CD14-positive monocyte (primary cell): ENCODE measurements around the gene SIK2. TPM values are rescaled to one million over a fixed set of nuclear protein-coding genes. Genes with fewer than 3 reads are reported as not detected.

ENCODE experiments used
- DNase-seq, 3 donors: peaks; one replicate each; pipeline ENCODE4 v3.0.0-alpha.2; 2011 to 2022
- H2AFZ ChIP-seq: 2 replicates; pipeline ENCODE4 v1.6.0; 2012; ENCODE audit warnings: mild to moderate bottlenecking, low read depth, low read length, inconsistent platforms; ENCODE audit not compliant: insufficient read depth, poor library complexity, severe bottlenecking
- H3K27ac ChIP-seq, 2 donors: 1 replicate in 1 of 2; 2 replicates in 1 of 2; pipeline ENCODE4 v1.5.1; 2012 to 2013; ENCODE audit warnings: low read length in 2 of 2, control low read depth in 1 of 2, inconsistent platforms in 1 of 2, low read depth in 1 of 2, mild to moderate bottlenecking in 1 of 2
- H3K27me3 ChIP-seq, 2 donors: one replicate each; pipeline versions ENCODE4 v1.6.0 to v1.6.1; 2011 to 2013; ENCODE audit warnings: low read length in 2 of 2; ENCODE audit not compliant: control insufficient read depth in 2 of 2, insufficient read depth in 2 of 2
- H3K36me3 ChIP-seq, 2 donors: replicated peaks in 1 of 2; 1 replicate in 1 of 2; 2 replicates in 1 of 2; pipeline versions ENCODE4 v1.5.1 to v1.6.1; 2012 to 2013; ENCODE audit warnings: low read length in 2 of 2, control low read depth in 1 of 2, inconsistent platforms in 1 of 2, mild to moderate bottlenecking in 1 of 2; ENCODE audit not compliant: insufficient read depth in 2 of 2, control insufficient read depth in 1 of 2
- H3K4me1 ChIP-seq, 2 donors: 1 replicate in 1 of 2; 2 replicates in 1 of 2; pipeline versions ENCODE4 v1.5.1 to v1.6.1; 2012 to 2013; ENCODE audit warnings: low read length in 2 of 2, control low read depth in 1 of 2, inconsistent platforms in 1 of 2, mild to moderate bottlenecking in 1 of 2, moderate library complexity in 1 of 2; ENCODE audit not compliant: insufficient read depth in 2 of 2, control insufficient read depth in 1 of 2
- H3K4me2 ChIP-seq: replicated peaks from 2 replicates; pipeline ENCODE3; 2012; ENCODE audit warnings: low read length, moderate library complexity, mild to moderate bottlenecking; ENCODE audit not compliant: poor library complexity, severe bottlenecking; ENCODE audit errors: extremely low read depth
- H3K4me3 ChIP-seq, 3 experiments: fragments of 200-600 bp in 1 of 3; sonication (generic) in 1 of 3; replicated peaks in 1 of 3; 1 replicate in 2 of 3; 2 replicates in 1 of 3; pipeline ENCODE4 v1.5.1; 2011 to 2013; ENCODE audit warnings: low read length in 3 of 3, mild to moderate bottlenecking in 3 of 3, control low read depth in 2 of 3, low read depth in 2 of 3, inconsistent platforms in 1 of 3, moderate library complexity in 1 of 3
- H3K79me2 ChIP-seq: 2 replicates; pipeline ENCODE4 v1.6.0; 2012; ENCODE audit warnings: mild to moderate bottlenecking, control low read depth, inconsistent platforms, low read length, moderate library complexity; ENCODE audit not compliant: insufficient read depth
- H3K9ac ChIP-seq: 2 replicates; pipeline ENCODE4 v1.6.0; 2017; ENCODE audit warnings: low read length, mild to moderate bottlenecking; ENCODE audit not compliant: insufficient read depth, poor library complexity, severe bottlenecking
- H3K9me3 ChIP-seq, 2 donors: replicated peaks in 1 of 2; 1 replicate in 1 of 2; 2 replicates in 1 of 2; pipeline versions ENCODE4 v1.5.1 to v1.6.1; 2012 to 2013; ENCODE audit warnings: low read length in 2 of 2, control low read depth in 1 of 2; ENCODE audit not compliant: control insufficient read depth in 1 of 2, insufficient read depth in 1 of 2
- H4K20me1 ChIP-seq: 2 replicates; pipeline ENCODE4 v1.6.0; 2012; ENCODE audit warnings: mild to moderate bottlenecking, low read length, control low read depth, moderate library complexity; ENCODE audit not compliant: insufficient read depth
- H3K27ac Mint-ChIP-seq, 7 donors: one replicate each; pipeline ENCODE4 v1.8.0; 2020; ENCODE audit warnings: mild to moderate bottlenecking in 7 of 7, mixed read lengths in 7 of 7, moderate library complexity in 6 of 7, inconsistent platforms in 2 of 7
- H3K27me3 Mint-ChIP-seq, 3 donors: one replicate each; pipeline ENCODE4 v1.8.0; 2021 to 2022; ENCODE audit warnings: low read depth in 3 of 3, mild to moderate bottlenecking in 3 of 3, mixed read lengths in 3 of 3, moderate library complexity in 3 of 3, inconsistent platforms in 1 of 3
- H3K36me3 Mint-ChIP-seq, 2 donors: one replicate each; pipeline ENCODE4 v1.8.0; 2020; ENCODE audit warnings: mixed read lengths in 2 of 2, inconsistent platforms in 1 of 2, mild to moderate bottlenecking in 1 of 2
- H3K4me1 Mint-ChIP-seq: one replicate; pipeline ENCODE4 v1.8.0; 2020; ENCODE audit warnings: mild to moderate bottlenecking, mixed read lengths
- H3K4me3 Mint-ChIP-seq, 2 donors: one replicate each; pipeline ENCODE4 v1.8.0; 2020; ENCODE audit warnings: mild to moderate bottlenecking in 2 of 2, mixed read lengths in 2 of 2, moderate library complexity in 1 of 2
- H3K9me3 Mint-ChIP-seq, 7 donors: one replicate each; pipeline ENCODE4 v1.8.0; 2020 to 2022; ENCODE audit warnings: mixed read lengths in 7 of 7, mild to moderate bottlenecking in 6 of 7, moderate library complexity in 6 of 7, inconsistent platforms in 2 of 7
- WGBS: methylation state at CpG from one replicate; pipeline ENCODE4 v1.1.5; 2013; ENCODE audit warnings: missing lambda C conversion rate; ENCODE audit not compliant: insufficient coverage; 5-methylcytosine and 5-hydroxymethylcytosine counted together
- intact Hi-C, 2 donors: fragments of 100-400 bp; cut with micrococcal nuclease; formaldehyde crosslinking; loops; one replicate each; pipeline versions ENCODE4 v1.15.0 to v1.15.1; 2023
- polyA plus RNA-seq, 3 donors: library from polyadenylated mRNA; depleted of rRNA in 1 of 3; unstranded in 2 of 3; stranded (reverse) in 1 of 3; fragments of 300-500 nt in 2 of 3; fragments of >200 nt in 1 of 3; fragmentation: Illumina TruSeq in 2 of 3; gene quantifications; 1 replicate in 2 of 3; 2 replicates in 1 of 3; pipeline ENCODE4 v1.2.3, GENCODE V29; 2012 to 2021
- TF ChIP-seq, protein P1 (sequence below): fragments of 200-600 bp; IDR thresholded peaks from one replicate; pipeline ENCODE4 v1.8.0; 2022; ENCODE audit warnings: antibody characterized with exemption, mild to moderate bottlenecking

The SIK2 gene
- polyA plus RNA-seq, 3 donors: 0.16 to 8.8 (median 0.23) TPM

DNA sequence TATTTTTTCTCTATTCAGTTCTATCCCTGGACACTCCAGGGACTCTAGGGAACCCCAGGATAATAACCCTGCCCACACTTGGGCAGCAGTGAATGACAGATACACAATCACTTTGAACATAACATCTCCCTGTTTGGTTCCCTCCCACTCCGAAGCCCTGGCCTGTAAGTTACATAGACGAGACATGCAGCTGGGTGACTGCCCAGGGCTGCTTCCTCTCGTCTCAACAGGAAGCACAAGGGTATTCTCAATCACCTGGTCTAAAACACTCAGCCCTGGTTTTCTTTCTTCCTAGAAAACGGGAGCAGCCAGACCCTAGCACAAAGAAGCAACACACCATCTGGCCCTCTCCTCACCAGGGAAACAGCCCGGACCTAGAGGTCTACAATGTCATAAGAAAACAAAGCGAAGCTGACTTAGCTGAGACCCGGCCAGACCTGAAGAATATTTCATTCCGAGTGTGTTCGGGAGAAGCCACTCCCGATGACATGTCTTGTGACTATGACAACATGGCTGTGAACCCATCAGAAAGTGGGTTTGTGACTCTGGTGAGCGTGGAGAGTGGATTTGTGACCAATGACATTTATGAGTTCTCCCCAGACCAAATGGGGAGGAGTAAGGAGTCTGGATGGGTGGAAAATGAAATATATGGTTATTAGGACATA lies 42.3 kb upstream of the SIK2 start:
- Histone ChIP-seq H3K27me3 (no peaks in the 10 kb centered on the region), H3K36me3 (no peaks in the 10 kb centered on the region), H3K9ac (no peak overlapping the region), H4K20me1 (no peaks in the 10 kb centered on the region), H3K9me3 (peaks cover 7 to 9% of the 10 kb centered on the region in 2 donors), H3K79me2 (no peaks in the 10 kb centered on the region), H3K4me2 (no peak overlapping the region), H3K4me1 (no peaks in the 10 kb centered on the region), H3K4me3 (no peak overlapping the region), H2AFZ (no peak overlapping the region), H3K27ac (no peak overlapping the region)
- Mint-ChIP-seq H3K27ac (peak overlapping the region in 1 of 7 donors; percentile 26), H3K27me3 (peaks cover 0 to 6% (median 0%) of the 10 kb centered on the region in 3 donors), H3K36me3 (no peaks in the 10 kb centered on the region), H3K9me3 (peaks cover 5 to 16% (median 13%) of the 10 kb centered on the region in 7 donors), H3K4me1 (peaks cover 3% of the 10 kb centered on the region), H3K4me3 (no peak overlapping the region)
- TF ChIP-seq, protein P1, sequence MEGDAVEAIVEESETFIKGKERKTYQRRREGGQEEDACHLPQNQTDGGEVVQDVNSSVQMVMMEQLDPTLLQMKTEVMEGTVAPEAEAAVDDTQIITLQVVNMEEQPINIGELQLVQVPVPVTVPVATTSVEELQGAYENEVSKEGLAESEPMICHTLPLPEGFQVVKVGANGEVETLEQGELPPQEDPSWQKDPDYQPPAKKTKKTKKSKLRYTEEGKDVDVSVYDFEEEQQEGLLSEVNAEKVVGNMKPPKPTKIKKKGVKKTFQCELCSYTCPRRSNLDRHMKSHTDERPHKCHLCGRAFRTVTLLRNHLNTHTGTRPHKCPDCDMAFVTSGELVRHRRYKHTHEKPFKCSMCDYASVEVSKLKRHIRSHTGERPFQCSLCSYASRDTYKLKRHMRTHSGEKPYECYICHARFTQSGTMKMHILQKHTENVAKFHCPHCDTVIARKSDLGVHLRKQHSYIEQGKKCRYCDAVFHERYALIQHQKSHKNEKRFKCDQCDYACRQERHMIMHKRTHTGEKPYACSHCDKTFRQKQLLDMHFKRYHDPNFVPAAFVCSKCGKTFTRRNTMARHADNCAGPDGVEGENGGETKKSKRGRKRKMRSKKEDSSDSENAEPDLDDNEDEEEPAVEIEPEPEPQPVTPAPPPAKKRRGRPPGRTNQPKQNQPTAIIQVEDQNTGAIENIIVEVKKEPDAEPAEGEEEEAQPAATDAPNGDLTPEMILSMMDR: no peak
- WGBS: 64% methylated on average over 10 of the region's 11 CpGs
- intact Hi-C loops: loop anchor here in 1 of 2 donors (10.0 kb wide), 1 partner anchor 285 kb away; no protein-coding TSS in a partner anchor
- DNase-seq: no peak

DNA sequence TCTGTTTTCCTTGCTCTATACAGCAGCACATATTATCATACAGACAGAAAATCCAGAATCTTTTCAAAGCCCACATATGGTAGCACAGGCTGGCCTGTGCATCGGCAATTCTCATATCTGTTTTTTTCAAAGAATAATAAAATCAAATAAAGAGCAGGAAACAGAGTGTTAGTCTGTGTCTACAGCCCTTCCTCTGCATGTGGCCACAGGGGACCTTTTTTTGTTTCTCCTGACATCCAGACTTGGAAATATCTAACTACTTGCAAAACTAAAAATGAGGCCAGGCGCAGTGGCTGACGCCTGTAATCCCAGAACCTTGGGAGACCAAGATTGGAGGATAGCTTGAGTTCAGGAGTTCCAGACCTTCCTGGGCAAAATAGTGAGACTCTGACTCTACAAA lies 41.4 kb upstream of the SIK2 start:
- Histone ChIP-seq H3K27me3 (no peaks in the 10 kb centered on the region), H3K4me1 (no peaks in the 10 kb centered on the region), H4K20me1 (no peaks in the 10 kb centered on the region), H2AFZ (no peak overlapping the region), H3K9me3 (peaks cover 6 to 7% of the 10 kb centered on the region in 2 donors), H3K79me2 (no peaks in the 10 kb centered on the region), H3K9ac (no peak overlapping the region), H3K36me3 (no peaks in the 10 kb centered on the region), H3K4me2 (no peak overlapping the region), H3K4me3 (no peak overlapping the region), H3K27ac (no peak overlapping the region)
- intact Hi-C loops: loop anchor here in 1 of 2 donors (10.0 kb wide), 1 partner anchor 284 kb away; no protein-coding TSS in a partner anchor
- no peak overlapping the region for H3K27ac Mint-ChIP-seq
- H3K36me3 Mint-ChIP-seq: no peaks in the 10 kb centered on the region
- WGBS: 89% methylated on average over 3 of the region's 3 CpGs
- peaks cover 0 to 4% (median 0%) of the 10 kb centered on the region in 3 donors for H3K27me3 Mint-ChIP-seq
- TF ChIP-seq, protein P1: no peak
- peaks cover 3% of the 10 kb centered on the region for H3K4me1 Mint-ChIP-seq
- DNase-seq: no peak
- H3K4me3 Mint-ChIP-seq: no peak overlapping the region
- H3K9me3 Mint-ChIP-seq: peaks cover 3 to 13% (median 9%) of the 10 kb centered on the region in 7 donors
